GM18858 (cell line): ENCODE data around the gene KRT38.
"Not testable (repeated sequence)": the region's sequence is repeated elsewhere in the genome, so short reads cannot be mapped to it uniquely, and the experiment has no call there.

ENCODE experiments used
- ATAC-seq: cut with Tn5 transposase; IDR thresholded peaks from one replicate; pipeline ENCODE4 v1.9.1; 2021; ENCODE audit not compliant: unreplicated experiment

The KRT38 gene

GRCh38 chr17:41462705-41463104, 21.9 kb upstream of the KRT38 start:
- ATAC-seq: no peak

DNA sequence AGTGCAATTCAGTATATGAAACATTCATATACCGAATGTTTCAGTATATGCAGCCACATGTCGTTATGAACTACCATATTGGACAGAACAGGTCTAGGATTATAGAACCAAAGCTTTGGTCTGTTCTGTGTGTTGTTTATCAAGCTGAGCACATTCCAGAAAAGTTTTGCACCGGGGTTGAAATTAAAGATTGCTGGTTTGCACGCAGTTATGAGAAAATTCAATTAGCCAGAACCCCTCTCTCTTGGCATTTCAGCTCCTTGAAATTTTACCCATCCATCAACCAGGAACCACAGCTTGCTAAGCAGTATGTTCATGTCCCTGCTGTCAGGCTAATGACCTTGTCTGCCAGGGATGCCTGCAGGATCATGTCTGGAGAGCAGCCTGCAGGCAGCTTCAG, 16.9 kb upstream of the KRT38 start:
- ATAC-seq: no peak

- ATAC-seq: no peak
Observed at GRCh38 chr17:41456204-41456603, 15.4 kb upstream of the KRT38 start.

DNA sequence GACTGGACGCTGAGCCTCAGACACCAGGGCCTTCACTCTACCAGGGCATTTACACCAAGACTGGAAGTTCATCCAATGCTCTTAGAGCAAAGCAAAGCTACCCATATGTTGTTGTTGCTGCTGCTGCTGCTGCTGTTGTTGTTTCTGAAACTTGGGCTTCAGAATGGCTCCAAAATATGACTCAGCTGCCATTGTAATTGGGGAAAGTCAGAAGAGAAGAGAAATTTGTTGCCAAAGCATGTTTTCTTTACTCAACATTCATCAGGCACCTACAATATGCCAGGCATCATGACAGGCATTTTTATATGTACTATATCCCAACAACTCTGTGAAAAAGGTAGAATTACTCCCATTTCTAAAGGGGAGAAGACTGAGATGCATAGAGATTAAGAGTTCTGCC, 14.5 kb upstream of the KRT38 start:
- no peak for ATAC-seq

DNA sequence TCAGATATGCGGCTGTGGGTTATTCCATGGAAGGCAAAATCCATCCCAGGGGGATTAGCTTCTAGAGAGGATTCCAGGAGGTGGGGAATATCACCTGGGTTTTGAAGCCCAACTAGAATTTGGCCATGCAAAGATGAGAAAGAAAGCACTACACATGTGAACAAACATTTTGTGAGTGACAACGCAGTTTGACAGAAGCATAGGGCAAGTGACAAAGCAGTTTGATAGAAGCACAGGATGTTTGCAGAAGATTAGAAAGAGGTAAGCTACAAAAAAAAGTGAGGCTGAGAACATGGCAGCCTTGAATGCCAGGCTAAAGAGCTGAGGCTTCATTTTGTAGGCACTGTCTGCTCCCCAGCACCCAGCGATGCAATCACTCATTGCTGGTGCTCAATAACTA, 12.3 kb upstream of the KRT38 start:
- ATAC-seq: no peak

DNA sequence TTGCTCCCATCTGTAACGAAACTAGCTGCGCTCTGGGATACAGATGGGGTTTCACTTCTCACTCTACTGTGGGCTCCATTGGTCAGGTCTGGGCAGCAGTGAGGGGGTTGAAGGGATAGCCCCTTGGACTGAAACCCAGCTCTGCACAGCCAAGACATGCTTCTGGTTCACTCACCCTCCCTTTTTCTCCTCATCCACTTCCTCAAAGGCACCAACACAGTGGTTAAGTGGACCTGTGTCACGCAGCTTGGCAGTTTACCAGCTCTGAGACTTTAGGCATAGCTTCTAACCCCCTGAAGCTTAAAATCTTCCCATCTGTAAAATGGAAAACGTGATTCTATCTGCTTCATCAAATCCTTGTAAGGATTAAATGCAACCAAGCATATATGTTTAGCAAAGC, 11.5 kb upstream of the KRT38 start:
- no peak for ATAC-seq

DNA sequence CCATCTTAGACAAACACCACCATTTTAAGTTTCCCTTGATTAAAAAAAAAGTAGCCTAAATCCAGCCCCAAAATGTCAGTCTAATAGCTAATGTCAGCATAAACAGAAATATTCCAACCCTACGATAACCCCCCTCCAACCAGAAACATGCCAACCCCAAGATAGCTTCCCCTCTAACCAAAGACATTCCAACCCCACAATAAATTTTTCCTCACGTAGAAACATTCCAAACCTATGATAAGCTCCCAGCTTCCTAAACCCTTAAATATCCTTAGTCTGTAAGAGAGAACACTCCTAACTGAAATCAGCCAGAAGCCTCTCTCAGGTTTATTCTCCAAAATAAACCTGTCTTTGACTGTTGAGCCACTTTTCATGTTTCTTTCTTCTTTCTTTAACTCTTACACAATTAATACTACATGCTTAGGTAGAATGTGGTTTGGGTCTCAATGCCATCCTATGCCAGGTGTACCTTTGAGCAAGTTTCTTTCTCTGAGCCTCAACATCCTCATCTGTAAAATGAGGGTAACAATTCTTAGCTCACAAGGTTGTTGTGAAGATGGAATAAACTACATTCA, 10.5 kb upstream of the KRT38 start:
- ATAC-seq: no peak

DNA sequence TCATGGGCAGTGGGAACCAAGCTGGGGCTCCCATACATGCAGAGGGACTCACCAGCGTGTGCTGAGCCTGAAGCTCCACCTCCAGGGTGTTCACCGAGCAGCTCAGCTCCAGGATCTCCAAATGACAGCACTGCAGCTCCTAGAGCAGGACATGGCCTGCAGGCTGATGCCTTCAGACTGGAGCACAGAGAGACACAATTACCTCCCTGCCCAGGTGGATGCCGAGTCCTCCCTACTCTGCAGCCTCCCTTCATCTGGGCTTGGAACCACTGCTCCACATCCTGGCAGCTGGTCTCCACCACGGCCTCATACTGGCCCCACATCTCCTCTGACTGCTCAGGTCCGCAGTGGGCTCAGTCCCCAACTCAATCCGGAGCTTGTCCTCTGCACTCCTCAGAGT, 8.2 kb upstream of the KRT38 start:
- no peak for ATAC-seq

DNA sequence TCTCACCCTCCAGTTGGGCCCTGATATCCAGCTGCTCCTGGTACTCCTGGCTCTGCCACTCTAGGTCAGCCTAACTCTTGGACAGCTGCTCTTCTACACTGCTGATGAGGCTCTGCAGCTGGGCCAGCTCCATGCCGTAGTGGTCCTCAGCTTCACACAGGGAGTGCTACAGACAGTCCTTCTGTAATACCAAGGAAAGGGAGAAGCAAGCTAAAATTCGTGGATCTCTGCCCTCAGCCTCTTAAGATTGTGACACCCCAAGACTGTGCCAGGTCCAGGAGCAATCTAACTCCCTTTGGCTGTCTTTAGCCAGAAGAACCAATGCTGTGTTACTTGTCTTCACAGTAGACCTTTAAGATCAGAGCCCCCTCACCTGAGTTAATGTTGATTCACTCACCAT, 7.7 kb upstream of the KRT38 start:
- no peak for ATAC-seq

DNA sequence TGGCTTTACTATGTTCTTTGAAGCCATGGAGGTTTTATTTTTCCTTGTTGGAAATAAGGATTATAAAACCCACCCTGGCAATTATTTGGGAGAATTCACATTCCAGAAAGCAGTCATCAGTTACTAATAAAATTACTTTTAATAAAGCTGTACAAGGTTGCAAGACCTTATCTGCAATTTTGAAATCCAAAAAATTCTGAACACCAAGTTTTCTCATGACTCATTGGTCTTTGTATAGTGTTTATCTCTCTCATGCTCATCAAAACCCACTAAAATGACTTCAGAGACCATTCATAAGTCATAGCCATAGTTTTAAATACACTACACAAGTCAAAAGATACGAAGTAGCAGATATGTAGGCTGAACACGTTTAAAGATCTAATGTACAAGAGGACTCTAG, 6.0 kb upstream of the KRT38 start:
- ATAC-seq: no peak

DNA sequence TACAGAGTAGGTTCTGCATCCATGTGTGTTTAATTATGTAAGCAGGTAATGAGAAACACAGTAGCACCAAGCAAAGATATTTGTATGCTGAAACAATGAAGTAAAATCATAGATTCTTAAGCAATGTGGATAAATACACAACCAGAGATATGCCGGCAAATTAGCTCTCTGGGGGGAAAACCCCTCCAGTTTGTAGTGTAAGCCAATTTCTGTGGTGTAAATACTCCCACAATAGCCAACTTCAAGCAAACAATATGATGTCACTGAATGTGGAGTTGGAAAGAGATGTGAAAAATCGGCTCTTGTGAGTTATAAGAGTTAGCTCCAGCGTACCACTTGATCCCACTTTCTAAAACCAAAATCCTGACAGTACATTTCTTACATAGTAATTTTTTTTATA, 3.9 kb upstream of the KRT38 start:
- no peak for ATAC-seq

- ATAC-seq: no peak
Observed at GRCh38 chr17:41444186-41444585, 3.4 kb upstream of the KRT38 start.

DNA sequence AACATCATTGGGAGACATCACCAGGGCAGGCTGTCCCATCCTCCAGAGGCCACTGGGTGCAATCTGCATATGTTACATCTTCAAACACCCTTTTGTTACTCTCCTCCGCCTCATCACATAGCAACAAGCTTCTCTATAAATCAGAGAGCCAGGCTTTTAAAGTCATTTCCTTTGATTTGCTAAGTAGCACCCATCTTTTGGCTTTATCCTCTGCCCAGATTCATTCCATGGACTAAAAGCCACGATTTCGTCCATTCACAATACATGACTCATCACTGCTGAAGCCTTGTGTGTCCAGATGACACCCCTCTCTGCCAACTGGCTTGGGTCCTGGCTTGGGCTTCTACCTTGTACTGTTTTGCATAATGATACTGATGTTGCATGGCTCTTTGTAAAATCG, 2.0 kb upstream of the KRT38 start:
- ATAC-seq: no peak

DNA sequence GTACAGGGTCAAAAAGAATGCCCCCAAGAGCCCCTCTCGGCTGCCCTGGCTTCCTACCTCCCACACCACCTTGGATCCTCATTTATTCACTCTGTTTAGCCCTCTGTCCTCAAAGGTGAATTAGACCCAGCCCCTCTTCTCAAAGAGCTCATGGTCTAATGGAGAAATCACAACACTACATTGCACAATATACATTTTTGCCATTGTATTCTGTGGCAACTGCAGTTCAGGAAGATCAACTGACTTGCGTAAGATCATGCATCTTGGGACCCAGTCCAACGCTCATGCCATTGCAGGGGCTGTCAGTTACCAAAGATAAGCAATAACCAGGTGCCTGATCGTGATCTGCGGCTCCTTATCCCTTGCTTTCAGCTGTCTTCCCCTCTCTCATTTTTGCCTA, 1.4 kb downstream of the KRT38 start:
- ATAC-seq: no peak

DNA sequence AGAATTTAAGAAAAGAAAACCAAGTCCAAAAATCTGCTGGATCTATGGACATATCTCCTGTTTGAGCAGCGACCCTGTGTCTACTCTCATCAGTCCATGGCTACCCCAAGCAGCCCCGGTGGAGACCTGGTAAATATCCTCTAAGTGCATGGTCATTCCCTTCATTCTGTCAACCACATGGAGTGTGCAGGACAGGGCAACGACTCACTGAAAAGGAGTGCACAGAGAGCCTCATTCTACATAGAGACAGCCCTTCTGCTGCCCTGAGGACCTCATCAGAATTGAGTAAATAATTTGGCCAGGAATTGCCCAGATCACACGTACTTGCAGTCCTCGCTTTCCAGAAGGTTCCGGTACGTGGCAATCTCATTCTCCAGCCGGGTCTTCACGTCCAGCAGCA, 3.0 kb downstream of the KRT38 start:
- ATAC-seq: no peak

GRCh38 chr17:41437254-41437653, 3.5 kb downstream of the KRT38 start:
- ATAC-seq: no peak

DNA sequence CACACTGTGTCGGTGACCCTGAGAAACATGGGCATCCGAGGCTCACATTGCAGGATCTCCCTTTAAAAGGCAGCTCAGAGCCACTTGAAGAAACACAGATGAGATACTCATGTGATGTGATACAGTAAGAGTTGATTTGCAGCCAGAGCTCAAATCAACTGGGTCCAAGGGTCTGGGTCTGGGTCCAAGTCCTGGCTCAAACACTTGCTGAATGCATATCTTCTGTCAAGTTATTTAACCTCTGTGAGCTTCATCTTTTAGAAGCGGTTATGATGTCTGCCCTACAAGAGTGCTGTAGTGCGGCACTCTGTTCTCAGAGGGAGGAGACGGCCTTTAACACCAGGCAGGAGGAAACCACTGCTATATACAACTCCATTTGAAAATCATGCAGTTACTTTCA, 6.4 kb downstream of the KRT38 start:
- no peak for ATAC-seq

DNA sequence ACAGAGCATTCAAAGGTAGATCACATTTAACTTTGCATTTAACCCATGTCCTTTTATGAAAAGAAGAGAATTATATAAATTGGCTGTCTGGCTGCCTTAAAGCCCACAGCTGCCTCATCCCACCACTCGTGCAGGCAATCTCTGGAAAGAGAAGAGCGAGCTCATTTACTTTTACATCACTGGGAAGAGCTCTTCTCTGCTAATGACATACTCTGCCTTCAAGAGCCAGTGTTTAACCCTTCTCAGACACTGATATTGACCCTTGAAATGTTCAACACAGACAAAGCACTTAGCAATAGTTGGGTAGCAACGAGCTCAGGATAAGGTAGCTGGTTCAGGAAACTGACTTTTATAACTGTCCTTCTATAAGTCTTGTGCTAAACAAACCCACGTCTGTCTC, 6.8 kb downstream of the KRT38 start:
- ATAC-seq: no peak

DNA sequence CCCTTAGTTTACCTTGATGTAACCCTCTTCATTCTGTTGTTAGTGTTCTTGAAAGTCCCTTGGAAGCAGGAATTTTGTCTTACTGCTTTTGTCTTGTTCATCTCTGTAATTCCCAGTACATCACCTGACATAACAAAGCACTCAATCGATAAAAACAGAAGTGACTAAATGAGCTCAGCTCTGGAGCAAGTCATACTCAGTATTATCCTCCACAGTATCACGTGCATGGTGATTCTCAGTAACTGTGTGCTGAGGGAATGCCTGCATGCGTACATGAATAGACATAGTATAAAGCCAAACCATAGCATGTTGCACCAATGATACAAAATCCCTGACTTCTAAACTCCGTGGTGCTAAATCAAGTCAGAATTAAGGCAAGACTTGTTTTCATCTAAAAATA, 7.2 kb downstream of the KRT38 start:
- ATAC-seq: no peak

GRCh38 chr17:41430376-41430775, 10.4 kb downstream of the KRT38 start:
- not testable (repeated sequence) for ATAC-seq

DNA sequence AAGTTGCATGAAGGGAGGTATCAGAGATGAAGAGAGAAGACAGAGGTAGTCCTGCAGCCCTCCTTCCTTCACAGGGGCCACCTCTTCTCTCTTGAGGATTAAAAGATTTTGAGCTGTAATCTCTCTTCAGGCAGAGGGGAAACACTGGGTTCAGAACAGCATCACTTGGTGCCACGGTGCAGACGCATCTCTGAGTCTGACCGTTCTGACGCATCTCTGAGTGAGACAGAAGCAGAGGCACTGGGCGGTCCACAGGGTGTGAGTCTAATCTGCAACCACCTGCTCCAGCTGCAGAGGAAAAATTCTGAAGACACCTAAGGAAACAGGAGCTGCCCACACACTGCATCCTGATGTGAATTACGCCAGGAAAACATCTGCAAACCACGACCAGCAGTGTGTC, 11.1 kb downstream of the KRT38 start:
- no peak for ATAC-seq

GRCh38 chr17:41428591-41429291, 12.0 kb downstream of the KRT38 start:
- no peak for ATAC-seq

DNA sequence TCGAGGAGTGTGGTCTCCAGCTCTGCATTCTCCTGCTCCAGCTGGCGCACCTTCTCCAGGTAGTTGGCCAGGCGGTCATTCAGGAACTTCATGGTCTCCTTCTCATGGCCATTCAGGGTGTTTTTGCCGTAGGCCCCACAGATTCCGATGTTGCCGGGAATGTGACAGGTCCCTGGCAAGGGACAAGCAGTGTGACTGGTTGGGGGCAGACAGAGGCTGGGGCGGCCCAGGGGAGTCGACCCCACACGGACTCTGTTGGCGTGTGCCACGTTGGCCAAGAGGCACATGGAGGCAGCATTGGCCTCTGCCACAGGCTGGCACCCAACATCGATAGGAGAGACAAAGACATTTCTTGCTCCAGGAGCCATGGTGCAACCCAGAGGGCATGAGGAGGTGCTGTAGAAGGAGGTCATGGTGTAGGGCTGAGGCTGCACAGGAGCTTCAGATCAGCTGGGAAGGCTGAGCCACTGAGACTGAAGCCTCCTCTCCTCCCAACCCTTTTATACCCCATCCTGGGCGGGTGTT, 16.6 kb downstream of the KRT38 start, which contains the start of gene KRT37:
Gene KRT37 (minus strand): TSS at position 475 of the 525 bp plus-strand sequence. CDS start 62 bp downstream, at position 413.
- ATAC-seq: no peak
